DLD1 (cell line): ENCODE data around the gene RGS21.
"Not testable (repeated sequence)": the region's sequence is repeated elsewhere in the genome, so short reads cannot be mapped to it uniquely, and the experiment has no call there.

ENCODE experiments used
- in situ Hi-C: cut with HindIII; loops from 2 replicates; pipeline ENCODE4 v1.10.0; 2017; ENCODE audit warnings: low sequenced_read_pairs

RGS21 gene, protein sequence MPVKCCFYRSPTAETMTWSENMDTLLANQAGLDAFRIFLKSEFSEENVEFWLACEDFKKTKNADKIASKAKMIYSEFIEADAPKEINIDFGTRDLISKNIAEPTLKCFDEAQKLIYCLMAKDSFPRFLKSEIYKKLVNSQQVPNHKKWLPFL

DNA sequence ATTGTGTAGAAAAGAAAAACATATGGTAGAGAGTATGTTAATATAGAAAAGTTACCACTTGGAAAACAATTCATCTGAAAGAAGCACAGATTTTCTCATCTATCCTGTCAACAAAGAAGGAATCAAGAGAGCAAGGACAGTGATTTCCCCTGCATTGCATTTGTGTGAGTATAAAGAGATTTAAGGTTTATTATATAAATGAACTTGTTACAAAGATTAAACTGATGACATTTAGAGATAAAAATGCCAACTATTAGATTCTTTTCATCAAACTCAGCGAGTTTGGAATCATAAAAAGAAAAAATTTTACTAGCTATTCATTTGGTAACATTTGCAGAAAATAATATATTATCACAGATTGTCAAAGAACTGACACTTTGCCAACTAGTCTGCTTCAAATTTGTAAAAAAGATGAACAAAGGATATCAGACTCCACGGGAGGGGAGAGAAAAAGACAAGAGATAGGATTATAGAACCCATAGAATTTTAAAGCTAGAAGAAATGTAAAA is at the start of gene RGS21:
TSS of gene RGS21 (plus strand) at position 51 of the 509 bp plus-strand sequence. CDS start 26,045 bp downstream, outside the sequence.
- in situ Hi-C loops, result no loop called here

DNA sequence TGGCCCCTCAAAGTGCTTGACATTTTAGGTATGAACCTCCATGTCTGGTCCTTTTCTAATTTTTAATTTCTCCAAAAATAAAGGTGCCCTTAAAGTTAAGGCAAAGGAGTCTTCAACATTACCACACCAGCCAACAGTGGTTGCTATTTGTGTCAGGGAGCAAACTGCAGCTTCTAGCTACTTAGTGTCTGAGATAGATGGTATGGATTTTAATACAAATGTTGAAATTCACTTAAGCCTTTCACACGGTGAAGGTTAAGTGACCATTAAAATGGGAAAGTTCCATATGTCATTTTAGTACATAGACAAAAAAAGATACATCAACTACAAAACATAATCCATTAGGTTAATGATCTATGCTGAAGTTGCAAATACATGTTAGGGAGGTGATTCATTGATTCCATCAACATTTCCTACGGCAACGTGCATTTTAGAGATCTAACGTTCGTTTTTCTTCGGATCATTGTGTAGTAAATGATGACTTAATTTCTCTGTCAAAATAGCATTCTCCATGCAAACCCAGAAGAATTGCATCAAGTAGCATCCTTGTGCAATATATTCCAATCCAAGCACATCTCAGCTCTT is 48.2 kb upstream of the RGS21 start:
- in situ Hi-C loops, result no loop called here

DNA sequence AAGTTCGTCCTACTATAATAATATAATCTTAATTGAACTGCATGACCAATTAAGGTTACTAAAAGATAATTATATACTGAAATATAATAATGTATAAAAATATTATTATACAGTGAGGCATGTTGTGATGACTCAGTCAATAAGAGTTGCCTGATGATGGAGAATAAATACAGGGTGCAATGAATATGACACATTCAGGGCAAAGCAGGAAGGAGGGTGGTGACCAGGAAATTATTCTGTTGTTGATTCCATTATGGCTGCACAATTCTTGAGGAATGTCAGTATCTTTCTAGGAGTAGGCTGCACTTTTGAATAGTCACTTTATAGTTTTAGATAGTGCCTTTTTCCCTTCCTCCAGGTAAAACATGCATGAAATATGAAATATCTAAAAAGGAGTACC is 46.4 kb upstream of the RGS21 start:
- in situ Hi-C loops, result no loop called here

DNA sequence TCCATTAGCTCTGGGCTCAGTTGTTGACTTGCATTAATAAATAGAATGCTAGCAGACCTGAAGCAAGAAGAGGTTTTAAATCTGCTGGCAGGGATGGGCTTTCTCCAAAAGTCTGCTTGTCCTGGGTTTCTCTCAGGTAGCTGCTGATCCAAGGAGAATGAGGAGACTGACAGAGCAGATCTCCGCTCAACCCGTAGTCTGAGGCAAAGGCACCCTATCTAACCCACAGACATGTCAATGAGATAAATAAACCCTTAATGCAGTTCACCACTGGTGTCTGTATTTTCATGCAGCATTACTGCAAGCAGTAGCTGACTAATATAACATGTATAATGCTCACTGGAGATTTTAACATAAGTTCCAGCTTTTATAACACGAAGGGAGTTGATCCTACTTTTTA is 44.1 kb upstream of the RGS21 start:
- in situ Hi-C loops, result no loop called here

DNA sequence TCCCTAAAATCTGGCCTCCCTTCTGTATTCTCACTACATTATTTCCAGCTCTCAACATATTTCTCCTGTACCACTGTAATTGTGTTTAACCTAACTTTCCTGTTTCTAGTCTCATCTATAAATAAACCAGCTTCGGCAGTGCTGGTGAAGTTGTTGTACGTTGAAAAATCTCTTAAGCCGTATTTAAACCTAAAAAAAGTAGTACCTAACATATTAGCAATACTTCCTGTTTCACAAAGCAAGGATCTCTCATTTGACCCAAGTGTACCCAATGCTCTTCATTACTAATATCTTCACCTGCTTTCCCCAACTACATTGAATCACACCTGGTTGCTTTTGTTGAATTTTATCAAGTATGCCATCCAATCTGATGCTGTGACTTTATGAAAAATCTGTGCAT is 42.2 kb upstream of the RGS21 start:
- in situ Hi-C loops, result no loop called here

DNA sequence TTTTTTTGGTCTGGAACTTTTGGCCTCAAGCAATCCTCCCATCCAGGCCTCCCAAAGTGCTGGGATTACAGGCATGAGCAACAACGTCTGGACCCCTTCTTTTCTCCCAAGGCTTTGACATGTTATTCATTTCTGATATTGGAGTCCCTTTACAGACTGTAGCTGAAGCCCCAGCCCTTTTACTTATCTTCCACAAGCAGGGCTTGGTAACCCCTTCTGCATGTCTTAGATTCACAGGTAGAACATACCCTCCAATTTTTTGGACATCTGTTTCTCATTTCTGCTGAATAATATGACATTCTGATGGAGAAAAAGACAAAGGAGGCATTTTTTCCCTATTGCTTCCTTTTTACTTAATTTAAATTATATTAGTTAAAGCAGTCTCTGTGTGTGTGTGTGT is 39.2 kb upstream of the RGS21 start:
- in situ Hi-C loops, result no loop called here

DNA sequence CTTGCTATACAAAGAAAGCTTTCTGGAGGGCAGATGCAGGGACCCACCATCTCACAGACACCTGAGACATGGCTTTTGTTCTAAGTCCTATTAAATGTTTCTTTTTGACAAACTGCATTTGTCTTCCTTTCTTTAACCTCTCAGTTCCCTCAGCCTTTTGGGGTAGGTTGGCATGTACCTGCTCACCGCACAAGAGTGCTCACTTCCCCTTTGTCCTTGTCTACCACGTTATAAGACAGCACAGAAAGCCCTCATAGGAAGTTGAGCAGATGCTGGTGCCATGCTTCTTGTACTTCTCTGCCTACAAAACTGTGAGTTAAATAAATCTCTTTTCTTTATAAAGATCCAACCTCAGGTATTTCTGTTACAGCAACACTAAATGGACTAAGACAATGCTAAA is 31.9 kb upstream of the RGS21 start:
- in situ Hi-C loops, result no loop called here

DNA sequence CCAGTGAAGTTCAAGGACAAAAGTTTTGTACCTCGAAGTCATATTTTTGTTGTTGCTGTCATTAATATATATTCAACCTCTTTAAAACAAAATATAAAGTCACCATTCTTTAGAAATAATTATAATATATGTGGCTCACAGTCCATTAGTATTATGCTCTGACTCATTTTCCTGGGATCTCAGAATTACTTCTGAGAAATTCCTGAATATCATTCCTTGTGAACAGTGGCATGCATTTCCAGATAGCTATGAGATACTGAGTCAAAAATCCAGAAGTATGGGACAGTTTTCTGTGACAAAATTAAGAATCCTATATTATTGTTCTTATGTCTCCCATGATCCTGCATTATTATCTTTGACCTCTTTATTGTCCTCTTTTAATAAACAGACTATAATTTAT is 13.8 kb upstream of the RGS21 start:
- in situ Hi-C loops, result no loop called here

DNA sequence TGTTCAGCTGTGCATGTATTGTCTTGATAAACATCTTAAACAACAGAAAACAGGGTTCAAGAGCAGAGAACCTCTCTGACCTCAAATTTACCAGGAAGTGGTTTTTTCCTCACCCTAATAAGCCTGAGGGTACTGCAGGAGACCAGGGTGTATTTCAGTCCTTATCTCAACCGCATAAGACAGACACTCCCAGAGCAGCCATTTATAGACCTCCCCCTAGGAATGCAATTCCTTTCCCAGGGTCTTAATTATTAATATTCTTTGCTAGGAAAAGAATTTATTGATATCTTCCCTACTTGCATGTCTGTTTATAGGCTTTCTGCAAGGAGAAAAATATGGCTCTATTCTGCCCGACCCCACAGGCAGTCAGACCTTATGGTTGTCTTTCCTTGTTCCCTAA is 8.5 kb upstream of the RGS21 start:
- in situ Hi-C loops, result not testable (repeated sequence)

DNA sequence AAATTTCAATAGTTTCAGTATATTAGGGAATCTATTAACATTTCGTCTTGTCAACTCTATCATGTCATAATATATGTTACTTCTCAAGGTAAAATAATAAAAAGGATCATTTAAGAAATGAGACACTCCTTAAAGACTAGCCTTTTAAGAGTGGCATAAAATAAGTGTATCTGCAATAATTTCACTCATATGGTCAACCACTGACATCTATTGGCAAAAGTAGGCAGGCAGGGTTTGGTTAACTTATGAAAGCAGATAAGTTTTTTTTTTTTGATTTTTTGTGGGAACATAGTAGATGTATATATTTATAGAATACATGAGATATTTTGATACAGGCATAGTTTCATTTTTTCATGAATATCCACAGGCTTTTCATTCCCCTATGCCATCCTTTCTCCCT is 5.5 kb upstream of the RGS21 start:
- in situ Hi-C loops, result no loop called here

DNA sequence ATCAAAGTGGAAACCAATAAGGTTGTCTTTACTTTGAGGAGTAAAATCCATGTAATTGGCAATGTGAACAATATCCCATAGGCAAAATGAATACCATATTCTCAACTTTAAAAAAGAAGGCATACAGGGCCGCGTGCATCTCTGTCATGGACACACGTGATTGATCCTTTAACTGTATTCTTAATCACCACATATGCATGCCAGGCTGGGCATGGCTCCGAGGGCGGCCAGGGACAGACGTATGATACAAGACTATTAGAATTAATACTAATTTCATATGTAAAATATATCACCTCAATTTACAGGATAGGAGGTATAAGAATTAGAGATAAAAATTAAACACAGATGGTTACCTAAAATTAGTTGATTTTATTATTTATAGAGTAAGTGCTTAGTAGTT is 11.2 kb downstream of the RGS21 start:
- in situ Hi-C loops, result no loop called here

DNA sequence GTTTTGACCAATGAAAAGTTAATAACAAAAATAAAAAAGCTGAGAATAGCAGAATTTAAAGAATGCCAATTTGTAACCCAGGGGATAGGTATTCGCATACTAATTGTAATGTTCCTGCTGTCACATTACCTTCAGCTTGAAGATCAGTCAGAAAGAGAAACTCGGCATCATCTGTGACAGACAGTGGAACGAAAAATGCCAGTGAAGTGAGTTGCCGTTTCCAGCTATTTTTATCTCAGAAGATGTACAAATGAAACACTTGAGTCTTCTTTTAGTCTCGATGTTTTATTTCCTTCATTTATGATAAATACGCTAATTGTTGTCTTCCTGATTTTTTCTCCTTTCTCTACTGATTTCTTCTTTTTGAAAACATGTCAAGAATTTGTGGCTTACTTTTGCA is 26.1 kb downstream of the RGS21 start:
- in situ Hi-C loops, result no loop called here

DNA sequence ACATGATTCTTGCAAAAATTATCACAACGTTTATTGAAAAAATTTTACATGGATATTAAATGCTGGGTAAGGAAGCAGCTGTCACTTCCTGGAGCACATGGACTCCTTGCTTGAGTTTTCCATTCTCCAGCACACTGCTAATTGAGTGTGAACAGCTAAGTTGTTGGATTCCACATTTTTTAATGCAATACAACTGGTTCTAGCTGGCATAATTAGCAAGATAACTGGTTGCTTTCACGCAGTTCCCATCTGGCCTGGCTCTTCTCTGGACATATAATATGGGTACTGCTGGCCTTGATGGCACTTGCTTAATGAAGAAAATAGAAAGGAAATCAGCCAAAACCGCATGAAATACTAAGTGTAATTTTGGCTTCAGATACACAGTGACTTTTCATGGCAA is 26.6 kb downstream of the RGS21 start:
- in situ Hi-C loops, result no loop called here

DNA sequence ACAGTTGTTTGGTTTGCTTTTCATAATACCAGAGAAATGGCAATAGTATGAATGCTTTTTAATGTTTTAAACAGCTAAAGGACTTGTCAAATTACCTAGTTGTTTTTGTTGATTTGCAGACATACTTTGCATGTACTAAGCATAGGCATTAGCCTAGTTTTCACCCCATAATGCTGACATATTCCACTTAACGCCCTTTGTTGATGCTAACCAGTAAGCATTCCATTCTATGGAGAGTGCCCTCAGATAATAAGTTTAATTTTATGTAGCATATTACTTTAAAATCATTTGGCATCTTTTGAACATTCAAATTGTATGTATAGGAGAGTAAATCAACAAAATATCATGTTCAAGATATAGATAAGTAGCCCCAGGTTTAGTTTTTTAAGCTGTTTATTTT is 32.5 kb downstream of the RGS21 start:
- in situ Hi-C loops, result no loop called here

DNA sequence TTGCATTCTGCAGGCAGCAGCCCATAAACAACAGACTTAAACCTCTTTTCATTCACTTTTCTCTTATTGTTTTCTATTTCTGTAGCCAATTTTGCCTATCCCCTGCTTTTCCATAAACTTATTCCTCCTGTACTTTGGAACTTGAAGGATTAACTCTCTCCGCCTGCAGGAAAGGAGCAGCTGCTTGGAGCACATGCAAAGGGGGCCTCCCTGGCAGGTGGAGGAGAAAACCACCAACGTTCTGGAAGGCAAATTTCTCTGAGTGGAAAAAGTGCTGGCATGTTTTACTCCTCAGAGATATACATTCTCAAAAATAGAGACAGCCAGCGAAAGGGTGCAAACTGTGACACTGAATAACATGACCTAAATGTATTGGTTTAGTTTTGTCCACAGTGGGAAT is 33.6 kb downstream of the RGS21 start:
- in situ Hi-C loops, result no loop called here

DNA sequence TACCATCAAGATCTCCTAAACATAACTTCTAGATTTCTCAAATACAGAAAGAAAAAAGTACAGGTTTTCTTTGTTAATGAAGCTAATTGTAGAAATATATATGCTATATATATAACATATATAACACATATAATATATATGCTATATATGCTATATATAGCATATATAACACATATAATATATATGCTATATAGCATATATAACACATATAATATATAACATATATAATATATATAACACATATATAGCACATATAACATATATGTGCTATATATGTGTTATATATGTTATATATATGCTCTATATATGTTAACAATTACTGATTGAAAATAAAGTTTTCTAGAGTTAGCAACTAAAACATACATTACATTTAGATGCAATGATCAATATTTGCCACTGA is 34.8 kb downstream of the RGS21 start:
- in situ Hi-C loops, result no loop called here

DNA sequence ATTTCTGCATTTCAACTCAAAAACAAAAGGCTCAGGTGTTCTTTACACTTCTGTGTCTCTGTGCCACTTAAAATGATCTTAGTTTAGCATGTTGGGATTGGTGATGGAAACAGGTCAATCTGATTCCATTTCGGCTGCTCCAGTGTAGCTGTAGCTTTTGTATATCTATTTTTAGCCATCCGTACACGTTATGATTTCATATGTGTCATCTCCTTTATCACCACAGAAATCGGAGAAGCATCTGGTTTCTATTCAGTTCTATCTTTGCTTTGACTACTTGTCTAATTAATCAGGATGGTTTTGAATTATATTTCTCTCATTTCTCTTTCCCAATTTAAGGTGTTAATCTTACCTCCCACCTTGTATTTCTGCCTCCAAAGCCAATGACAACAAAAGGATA is 41.1 kb downstream of the RGS21 start:
- in situ Hi-C loops, result no loop called here

DNA sequence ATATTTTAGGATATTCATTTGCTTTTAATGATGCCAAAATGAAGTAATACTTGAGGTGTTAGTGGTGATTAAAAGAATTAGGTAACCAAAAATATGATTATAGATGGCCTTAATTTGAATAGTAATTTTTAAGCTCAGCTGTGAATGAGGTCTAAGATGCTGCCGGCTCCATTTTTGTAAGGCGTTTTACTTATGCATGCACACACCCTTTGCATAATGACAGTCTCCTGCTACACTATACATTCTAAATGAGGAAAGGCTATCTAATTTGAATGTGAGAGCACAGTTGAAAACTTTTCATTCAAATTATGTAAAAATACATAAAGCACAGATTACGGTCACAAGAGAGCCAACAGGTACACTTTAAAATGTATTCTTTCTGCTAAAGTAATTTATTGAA is 41.6 kb downstream of the RGS21 start:
- in situ Hi-C loops, result no loop called here

DNA sequence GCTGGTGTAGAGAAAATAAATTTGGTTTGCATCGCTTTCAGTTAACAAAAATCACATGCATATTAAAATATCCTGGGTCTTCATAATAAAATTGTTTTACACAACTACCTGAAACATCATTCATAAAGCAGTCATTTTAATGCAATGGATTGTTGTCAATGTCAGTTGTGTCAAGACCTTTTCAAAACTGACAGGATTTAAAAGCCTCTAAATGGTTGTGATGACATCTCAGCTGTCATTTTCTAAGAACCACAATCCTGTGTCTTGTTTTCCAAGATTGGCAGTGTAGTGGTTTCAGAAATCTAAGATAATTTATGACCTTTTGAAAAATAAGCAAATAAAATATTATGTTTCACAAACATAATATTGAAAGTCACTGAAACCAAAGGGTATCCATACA is 42.0 kb downstream of the RGS21 start:
- in situ Hi-C loops, result no loop called here

DNA sequence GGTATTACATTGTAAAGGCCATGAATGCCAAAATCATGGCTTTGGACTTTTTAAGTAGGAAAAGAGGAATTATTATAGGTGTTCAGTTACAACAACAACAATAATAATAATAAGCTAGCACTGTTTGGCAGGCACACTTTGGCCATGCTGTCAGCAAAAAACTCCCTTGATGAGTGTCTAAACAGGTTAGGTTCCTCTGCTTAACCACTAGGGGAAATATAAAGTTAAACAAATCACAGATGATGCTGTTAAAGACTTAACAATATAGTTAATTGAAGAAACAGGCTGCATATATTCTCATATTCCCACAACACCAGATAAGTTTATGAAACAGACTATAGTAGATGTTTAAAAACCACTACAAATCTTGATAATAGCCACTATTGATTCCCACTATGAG is 46.4 kb downstream of the RGS21 start:
- in situ Hi-C loops, result no loop called here

DNA sequence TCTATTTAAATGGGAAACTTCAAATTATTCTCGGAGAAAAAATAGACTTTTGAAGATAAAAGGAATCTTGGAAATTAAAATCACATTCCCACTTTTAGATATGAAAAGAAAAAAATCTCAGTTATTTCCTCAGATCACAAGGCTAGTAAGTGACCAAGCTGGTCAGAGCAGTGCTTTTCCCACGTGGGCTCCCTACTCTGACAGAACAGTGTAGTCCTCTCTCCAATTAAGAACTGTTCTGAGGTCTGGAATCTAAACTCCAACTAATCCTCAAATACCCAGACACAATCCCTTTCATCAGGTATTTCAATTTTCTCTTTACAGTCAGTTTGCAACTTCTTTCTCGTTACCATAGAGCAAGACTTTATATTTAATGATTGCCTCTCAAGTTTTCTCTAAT is 50.6 kb downstream of the RGS21 start:
- in situ Hi-C loops, result no loop called here

DNA sequence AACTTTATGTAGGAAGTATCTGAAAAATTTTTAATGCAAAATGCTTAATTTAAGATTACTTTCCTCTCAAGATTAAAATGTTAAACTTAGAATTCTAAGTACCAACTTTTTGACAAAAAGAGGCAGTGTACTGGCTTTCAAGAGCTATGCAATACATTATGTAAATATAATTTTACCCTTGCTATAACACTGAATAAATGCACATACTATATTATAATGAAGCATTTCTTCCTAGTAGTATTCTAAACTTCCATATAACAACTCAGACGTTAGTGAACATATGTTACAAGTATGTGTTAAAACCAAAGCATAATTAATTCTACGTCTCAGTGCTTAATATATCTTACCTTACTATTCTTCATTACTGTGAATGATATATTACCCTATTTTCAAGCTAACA is 58.5 kb downstream of the RGS21 start:
- in situ Hi-C loops, result no loop called here

DNA sequence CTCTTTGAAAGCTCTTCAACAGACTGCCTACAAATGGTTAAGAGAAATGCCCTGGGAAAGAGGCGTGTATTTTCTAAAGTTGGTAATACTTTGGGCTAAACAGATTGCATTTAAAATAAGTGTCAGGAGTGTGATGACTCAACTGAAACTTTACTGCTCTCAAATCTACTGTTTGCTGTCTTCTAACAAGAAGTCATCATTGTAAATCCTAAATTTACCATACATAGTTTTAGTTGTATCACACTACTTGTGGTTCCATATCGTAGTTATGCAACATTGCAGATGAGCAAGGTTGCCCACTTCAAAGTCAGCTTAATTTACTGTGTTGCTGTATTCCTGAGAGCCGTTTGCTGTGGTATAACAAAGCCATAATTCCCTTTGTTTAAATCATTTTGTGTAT is 59.6 kb downstream of the RGS21 start:
- in situ Hi-C loops, result no loop called here
